ENCODE measurements around the gene CYP27B1. TPM values are rescaled to one million over a fixed set of nuclear protein-coding genes. Genes with fewer than 3 reads are reported as not detected.

Gene CYP27B1
- total RNA-seq, 4 donors from 2014 or later, result not detected

DNA sequence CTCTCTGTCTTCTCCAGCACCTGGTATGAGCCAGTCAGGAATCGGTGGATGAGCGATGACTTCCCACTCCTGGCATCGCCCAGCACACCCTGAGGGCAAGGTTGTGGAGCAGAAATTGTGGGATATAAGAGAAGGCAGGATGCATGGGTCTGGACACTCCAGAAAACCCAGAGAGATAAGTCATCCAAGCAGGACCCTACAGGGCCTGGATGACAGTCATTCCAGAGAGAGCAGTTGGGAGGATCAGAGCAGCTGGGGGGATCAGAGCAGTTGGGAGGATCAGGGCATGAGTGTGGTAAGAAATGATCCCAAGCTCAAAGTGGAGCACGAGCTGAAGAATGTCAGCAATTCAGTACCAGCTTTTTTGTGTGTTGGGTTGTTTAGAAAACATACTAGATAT lies 32.3 kb downstream of the CYP27B1 start:
- DNase-seq, result no peak
- intact Hi-C loops (cut with DNase I; ENCODE audit: low total_unique reads), result no loop called here
- H3K4me1 ChIP-seq, result peaks cover 7 to 27% of the 10 kb centered on the region in 2 donors
- no peaks in the 10 kb centered on the region for H3K36me3 ChIP-seq
- no peaks in the 10 kb centered on the region for H3K9me3 ChIP-seq
- peaks cover 45 to 49% (median 46%) of the 10 kb centered on the region in 3 donors for H3K27me3 ChIP-seq
- H3K4me3 ChIP-seq, result no peak overlapping the region
- ATAC-seq, result no peak
- in situ Hi-C loops (cut with MboI; ENCODE audit: low sequenced_read_pairs in 4 of 4), result no loop called here
- TF ChIP-seq, protein P1, sequence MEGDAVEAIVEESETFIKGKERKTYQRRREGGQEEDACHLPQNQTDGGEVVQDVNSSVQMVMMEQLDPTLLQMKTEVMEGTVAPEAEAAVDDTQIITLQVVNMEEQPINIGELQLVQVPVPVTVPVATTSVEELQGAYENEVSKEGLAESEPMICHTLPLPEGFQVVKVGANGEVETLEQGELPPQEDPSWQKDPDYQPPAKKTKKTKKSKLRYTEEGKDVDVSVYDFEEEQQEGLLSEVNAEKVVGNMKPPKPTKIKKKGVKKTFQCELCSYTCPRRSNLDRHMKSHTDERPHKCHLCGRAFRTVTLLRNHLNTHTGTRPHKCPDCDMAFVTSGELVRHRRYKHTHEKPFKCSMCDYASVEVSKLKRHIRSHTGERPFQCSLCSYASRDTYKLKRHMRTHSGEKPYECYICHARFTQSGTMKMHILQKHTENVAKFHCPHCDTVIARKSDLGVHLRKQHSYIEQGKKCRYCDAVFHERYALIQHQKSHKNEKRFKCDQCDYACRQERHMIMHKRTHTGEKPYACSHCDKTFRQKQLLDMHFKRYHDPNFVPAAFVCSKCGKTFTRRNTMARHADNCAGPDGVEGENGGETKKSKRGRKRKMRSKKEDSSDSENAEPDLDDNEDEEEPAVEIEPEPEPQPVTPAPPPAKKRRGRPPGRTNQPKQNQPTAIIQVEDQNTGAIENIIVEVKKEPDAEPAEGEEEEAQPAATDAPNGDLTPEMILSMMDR (IDR thresholded peaks at IDR 0.05 in 4 of 5, conservative IDR thresholded peaks at IDR 0.05 in 1 of 5), result no peak
- no peak for TF ChIP-seq POLR2A (IDR thresholded peaks at IDR 0.05)
- H3K27ac ChIP-seq, result no peak overlapping the region

DNA sequence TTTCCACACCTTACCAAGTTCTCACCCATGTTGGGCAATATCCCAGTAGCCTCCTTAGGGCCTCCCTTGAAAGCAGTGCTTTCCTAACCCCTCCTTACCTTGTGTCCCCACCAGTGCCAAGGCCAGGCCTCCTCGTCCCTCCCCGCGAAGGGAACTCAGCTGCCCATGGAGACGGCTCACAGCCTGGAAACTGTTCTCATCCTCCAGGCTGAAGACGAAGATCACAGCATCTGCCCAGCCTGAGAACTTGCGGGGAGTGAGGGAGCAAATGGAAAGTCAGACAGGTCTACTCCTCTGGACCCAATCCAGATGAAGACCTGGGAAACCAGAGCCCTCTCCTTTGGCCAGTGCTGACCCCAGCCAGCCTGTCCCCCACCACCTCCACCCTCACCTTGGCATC lies 33.0 kb downstream of the CYP27B1 start:
- no peak for ATAC-seq
- DNase-seq, result no peak
- no peak overlapping the region for H3K4me3 ChIP-seq
- TF ChIP-seq, protein P1 (IDR thresholded peaks at IDR 0.05 in 4 of 5, conservative IDR thresholded peaks at IDR 0.05 in 1 of 5), result no peak
- peaks cover 7 to 25% of the 10 kb centered on the region in 2 donors for H3K4me1 ChIP-seq
- H3K9me3 ChIP-seq, result no peaks in the 10 kb centered on the region
- H3K36me3 ChIP-seq, result no peaks in the 10 kb centered on the region
- intact Hi-C loops (cut with DNase I; ENCODE audit: low total_unique reads), result no loop called here
- in situ Hi-C loops (cut with MboI; ENCODE audit: low sequenced_read_pairs in 4 of 4), result no loop called here
- H3K27me3 ChIP-seq, result peaks cover 39 to 44% (median 43%) of the 10 kb centered on the region in 3 donors
- no peak overlapping the region for H3K27ac ChIP-seq

DNA sequence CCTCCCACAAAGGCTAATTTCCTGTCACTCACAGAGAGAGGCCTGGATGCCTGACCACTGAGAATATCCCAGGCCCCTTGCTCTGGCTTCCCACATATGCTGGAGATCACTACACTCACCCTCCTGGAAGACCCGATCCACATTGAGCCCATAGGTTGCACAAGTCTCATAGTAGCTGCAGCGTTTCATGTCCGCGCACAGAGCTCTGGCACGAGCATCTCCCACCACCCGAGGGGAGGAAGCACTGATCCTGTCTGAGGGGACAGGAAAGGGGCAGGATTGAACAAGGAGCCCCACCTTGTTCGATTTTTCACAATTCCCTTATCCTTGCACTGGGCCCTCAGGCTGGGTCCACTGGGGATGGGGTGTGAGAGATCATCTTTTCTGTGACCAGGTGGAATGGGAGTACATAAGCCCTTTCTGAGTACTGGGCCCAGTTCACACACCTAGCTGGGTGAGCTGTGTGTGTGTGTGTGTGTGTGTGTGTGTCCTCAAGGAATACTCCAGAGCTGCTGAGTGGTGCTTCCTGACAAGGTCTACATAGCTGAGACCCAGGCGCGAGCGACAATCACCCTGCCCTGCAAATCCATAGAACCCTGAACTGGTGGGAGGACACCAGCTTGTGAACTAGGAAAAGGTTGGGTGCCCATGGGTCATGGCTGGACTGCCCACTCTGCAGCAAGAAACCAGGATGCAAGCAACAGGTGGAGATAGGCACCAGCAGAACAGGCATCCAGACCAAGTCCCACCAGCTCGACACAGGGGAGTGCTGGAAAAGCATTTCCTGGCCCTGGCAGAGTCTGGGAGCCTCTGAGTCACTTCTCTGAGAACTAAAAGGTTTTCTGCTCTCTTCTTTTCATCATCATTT lies 33.9 kb downstream of the CYP27B1 start:
- ATAC-seq (no peak), DNase-seq (no peak)
- intact Hi-C loops (cut with DNase I; ENCODE audit: low total_unique reads), result no loop called here
- H3K4me1 ChIP-seq, result peaks cover 6 to 19% of the 10 kb centered on the region in 2 donors
- TF ChIP-seq POLR2A (IDR thresholded peaks at IDR 0.05), result no peak
- TF ChIP-seq, protein P1 (IDR thresholded peaks at IDR 0.05 in 4 of 5, conservative IDR thresholded peaks at IDR 0.05 in 1 of 5), result no peak
- H3K27ac ChIP-seq, result no peak overlapping the region
- H3K36me3 ChIP-seq, result no peaks in the 10 kb centered on the region
- H3K27me3 ChIP-seq, result peaks cover 36 to 37% (median 37%) of the 10 kb centered on the region in 3 donors
- H3K4me3 ChIP-seq, result no peak overlapping the region
- H3K9me3 ChIP-seq, result no peaks in the 10 kb centered on the region
- in situ Hi-C loops (cut with MboI; ENCODE audit: low sequenced_read_pairs in 4 of 4), result no loop called here

DNA sequence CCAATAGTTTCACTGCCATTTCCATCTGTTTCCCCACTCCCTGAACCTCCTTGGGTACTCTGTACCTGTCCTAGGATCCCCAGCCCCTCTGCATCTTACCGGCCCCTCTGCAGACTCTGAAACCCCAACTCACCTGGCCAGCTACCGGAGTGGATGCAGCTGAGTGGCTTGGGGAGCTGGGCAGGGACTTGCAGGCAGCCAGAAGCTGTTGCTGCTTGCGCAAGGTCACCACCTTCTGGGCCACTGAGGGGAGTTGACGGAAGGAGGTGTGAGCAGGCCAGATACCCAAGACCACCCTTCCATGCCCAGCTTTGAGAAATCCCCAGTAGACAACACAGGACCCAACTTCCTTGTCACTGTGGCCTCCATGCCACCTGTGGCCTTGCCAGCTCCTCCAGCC lies 34.6 kb downstream of the CYP27B1 start:
- TF ChIP-seq, protein P1 (IDR thresholded peaks at IDR 0.05 in 4 of 5, conservative IDR thresholded peaks at IDR 0.05 in 1 of 5), result no peak
- TF ChIP-seq POLR2A (IDR thresholded peaks at IDR 0.05), result no peak
- H3K36me3 ChIP-seq, result no peaks in the 10 kb centered on the region

More for the DNA sequence above, 34.6 kb downstream of the CYP27B1 start:
- intact Hi-C loops (cut with DNase I; ENCODE audit: low total_unique reads) (no loop called here), in situ Hi-C loops (cut with MboI; ENCODE audit: low sequenced_read_pairs in 4 of 4) (no loop called here)
- H3K4me3 ChIP-seq, result no peak overlapping the region
- H3K9me3 ChIP-seq, result no peaks in the 10 kb centered on the region
- ATAC-seq (no peak), DNase-seq (no peak)
- H3K27me3 ChIP-seq, result peaks cover 34 to 37% (median 36%) of the 10 kb centered on the region in 3 donors
- no peak overlapping the region for H3K27ac ChIP-seq
- H3K4me1 ChIP-seq, result peaks cover 0 to 17% of the 10 kb centered on the region in 2 donors

Measured in gastrocnemius medialis (tissue), 4 donors.